ENCODE data around the gene H6PD.

H6PD gene

GRCh38 chr1:9278116-9278515, 43.5 kb downstream of the H6PD start (continued):
- TF ChIP-seq ZNF433 (tag by site-specific recombination; IDR thresholded peaks at IDR 0.05; ENCODE audit: low read depth) = no peak
- TF ChIP-seq MZF1 (tag by site-specific recombination; IDR thresholded peaks at IDR 0.05; ENCODE audit: borderline replicate concordance) = no peak
- TF ChIP-seq GLI4 (tag by site-specific recombination; IDR thresholded peaks at IDR 0.05) = no peak
- TF ChIP-seq ZNF596 (tag by site-specific recombination; IDR thresholded peaks at IDR 0.05) = no peak

GRCh38 chr1:9278585-9279153, 44.1 kb downstream of the H6PD start:
- H3K27ac ChIP-seq (ENCODE audit: extremely low read depth, low read depth, low read length) = no peak overlapping the region
- no peaks in the 10 kb centered on the region for H3K9me3 ChIP-seq (ENCODE audit: control insufficient read depth, insufficient read depth, low read depth, low read length)
- no peak overlapping the region for H3K4me3 ChIP-seq (ENCODE audit: low read depth, low read length)
- peaks cover 6% of the 10 kb centered on the region; the same call in 1 of the 2 replicates for H3K4me1 ChIP-seq (ENCODE audit: control insufficient read depth, insufficient read depth, low read length)
- no peak for TF ChIP-seq ZNF600 (tag by site-specific recombination; IDR thresholded peaks at IDR 0.05)
- TF ChIP-seq ZNF16 (tag by site-specific recombination; IDR thresholded peaks at IDR 0.05; ENCODE audit: low read depth) = no peak
- TF ChIP-seq, protein P1, sequence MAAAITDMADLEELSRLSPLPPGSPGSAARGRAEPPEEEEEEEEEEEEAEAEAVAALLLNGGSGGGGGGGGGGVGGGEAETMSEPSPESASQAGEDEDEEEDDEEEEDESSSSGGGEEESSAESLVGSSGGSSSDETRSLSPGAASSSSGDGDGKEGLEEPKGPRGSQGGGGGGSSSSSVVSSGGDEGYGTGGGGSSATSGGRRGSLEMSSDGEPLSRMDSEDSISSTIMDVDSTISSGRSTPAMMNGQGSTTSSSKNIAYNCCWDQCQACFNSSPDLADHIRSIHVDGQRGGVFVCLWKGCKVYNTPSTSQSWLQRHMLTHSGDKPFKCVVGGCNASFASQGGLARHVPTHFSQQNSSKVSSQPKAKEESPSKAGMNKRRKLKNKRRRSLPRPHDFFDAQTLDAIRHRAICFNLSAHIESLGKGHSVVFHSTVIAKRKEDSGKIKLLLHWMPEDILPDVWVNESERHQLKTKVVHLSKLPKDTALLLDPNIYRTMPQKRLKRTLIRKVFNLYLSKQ (tag by site-specific recombination; IDR thresholded peaks at IDR 0.05; ENCODE audit: borderline replicate concordance) = no peak
- TF ChIP-seq ZNF501 (tag by site-specific recombination; IDR thresholded peaks at IDR 0.05) = no peak
- no peak for TF ChIP-seq ZNF692 (tag by site-specific recombination; IDR thresholded peaks at IDR 0.05)
- TF ChIP-seq, protein P2, sequence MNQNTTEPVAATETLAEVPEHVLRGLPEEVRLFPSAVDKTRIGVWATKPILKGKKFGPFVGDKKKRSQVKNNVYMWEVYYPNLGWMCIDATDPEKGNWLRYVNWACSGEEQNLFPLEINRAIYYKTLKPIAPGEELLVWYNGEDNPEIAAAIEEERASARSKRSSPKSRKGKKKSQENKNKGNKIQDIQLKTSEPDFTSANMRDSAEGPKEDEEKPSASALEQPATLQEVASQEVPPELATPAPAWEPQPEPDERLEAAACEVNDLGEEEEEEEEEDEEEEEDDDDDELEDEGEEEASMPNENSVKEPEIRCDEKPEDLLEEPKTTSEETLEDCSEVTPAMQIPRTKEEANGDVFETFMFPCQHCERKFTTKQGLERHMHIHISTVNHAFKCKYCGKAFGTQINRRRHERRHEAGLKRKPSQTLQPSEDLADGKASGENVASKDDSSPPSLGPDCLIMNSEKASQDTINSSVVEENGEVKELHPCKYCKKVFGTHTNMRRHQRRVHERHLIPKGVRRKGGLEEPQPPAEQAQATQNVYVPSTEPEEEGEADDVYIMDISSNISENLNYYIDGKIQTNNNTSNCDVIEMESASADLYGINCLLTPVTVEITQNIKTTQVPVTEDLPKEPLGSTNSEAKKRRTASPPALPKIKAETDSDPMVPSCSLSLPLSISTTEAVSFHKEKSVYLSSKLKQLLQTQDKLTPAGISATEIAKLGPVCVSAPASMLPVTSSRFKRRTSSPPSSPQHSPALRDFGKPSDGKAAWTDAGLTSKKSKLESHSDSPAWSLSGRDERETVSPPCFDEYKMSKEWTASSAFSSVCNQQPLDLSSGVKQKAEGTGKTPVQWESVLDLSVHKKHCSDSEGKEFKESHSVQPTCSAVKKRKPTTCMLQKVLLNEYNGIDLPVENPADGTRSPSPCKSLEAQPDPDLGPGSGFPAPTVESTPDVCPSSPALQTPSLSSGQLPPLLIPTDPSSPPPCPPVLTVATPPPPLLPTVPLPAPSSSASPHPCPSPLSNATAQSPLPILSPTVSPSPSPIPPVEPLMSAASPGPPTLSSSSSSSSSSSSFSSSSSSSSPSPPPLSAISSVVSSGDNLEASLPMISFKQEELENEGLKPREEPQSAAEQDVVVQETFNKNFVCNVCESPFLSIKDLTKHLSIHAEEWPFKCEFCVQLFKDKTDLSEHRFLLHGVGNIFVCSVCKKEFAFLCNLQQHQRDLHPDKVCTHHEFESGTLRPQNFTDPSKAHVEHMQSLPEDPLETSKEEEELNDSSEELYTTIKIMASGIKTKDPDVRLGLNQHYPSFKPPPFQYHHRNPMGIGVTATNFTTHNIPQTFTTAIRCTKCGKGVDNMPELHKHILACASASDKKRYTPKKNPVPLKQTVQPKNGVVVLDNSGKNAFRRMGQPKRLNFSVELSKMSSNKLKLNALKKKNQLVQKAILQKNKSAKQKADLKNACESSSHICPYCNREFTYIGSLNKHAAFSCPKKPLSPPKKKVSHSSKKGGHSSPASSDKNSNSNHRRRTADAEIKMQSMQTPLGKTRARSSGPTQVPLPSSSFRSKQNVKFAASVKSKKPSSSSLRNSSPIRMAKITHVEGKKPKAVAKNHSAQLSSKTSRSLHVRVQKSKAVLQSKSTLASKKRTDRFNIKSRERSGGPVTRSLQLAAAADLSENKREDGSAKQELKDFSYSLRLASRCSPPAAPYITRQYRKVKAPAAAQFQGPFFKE (tag by site-specific recombination; IDR thresholded peaks at IDR 0.05; ENCODE audit: borderline replicate concordance) = no peak
- TF ChIP-seq ZNF76 (tag by site-specific recombination; IDR thresholded peaks at IDR 0.05; ENCODE audit: borderline replicate concordance, low read depth) = no peak
- no peak for TF ChIP-seq ZNF324 (tag by site-specific recombination; IDR thresholded peaks at IDR 0.05)
- TF ChIP-seq ZNF138 (tag by site-specific recombination; IDR thresholded peaks at IDR 0.05; ENCODE audit: borderline replicate concordance) = no peak
- TF ChIP-seq, protein P3, sequence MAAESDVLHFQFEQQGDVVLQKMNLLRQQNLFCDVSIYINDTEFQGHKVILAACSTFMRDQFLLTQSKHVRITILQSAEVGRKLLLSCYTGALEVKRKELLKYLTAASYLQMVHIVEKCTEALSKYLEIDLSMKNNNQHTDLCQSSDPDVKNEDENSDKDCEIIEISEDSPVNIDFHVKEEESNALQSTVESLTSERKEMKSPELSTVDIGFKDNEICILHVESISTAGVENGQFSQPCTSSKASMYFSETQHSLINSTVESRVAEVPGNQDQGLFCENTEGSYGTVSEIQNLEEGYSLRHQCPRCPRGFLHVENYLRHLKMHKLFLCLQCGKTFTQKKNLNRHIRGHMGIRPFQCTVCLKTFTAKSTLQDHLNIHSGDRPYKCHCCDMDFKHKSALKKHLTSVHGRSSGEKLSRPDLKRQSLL (tag by site-specific recombination; IDR thresholded peaks at IDR 0.05) = no peak
- TF ChIP-seq ZNF239 (tag by site-specific recombination; IDR thresholded peaks at IDR 0.05) = no peak
- no peak for TF ChIP-seq ZFP41 (tag by site-specific recombination; IDR thresholded peaks at IDR 0.05; ENCODE audit: borderline replicate concordance)
- no peak for TF ChIP-seq ZNF19 (tag by site-specific recombination; IDR thresholded peaks at IDR 0.05; ENCODE audit: low read depth)
- TF ChIP-seq ZNF830 (tag by site-specific recombination; IDR thresholded peaks at IDR 0.05; ENCODE audit: low read depth) = no peak
- TF ChIP-seq ZNF529 (tag by site-specific recombination; IDR thresholded peaks at IDR 0.05; ENCODE audit: insufficient replicate concordance) = no peak
- no peak for TF ChIP-seq ZFHX2 (tag by site-specific recombination; conservative IDR thresholded peaks at IDR 0.05)
- TF ChIP-seq ZNF548 (tag by site-specific recombination; IDR thresholded peaks at IDR 0.05) = no peak
- TF ChIP-seq, protein P4, sequence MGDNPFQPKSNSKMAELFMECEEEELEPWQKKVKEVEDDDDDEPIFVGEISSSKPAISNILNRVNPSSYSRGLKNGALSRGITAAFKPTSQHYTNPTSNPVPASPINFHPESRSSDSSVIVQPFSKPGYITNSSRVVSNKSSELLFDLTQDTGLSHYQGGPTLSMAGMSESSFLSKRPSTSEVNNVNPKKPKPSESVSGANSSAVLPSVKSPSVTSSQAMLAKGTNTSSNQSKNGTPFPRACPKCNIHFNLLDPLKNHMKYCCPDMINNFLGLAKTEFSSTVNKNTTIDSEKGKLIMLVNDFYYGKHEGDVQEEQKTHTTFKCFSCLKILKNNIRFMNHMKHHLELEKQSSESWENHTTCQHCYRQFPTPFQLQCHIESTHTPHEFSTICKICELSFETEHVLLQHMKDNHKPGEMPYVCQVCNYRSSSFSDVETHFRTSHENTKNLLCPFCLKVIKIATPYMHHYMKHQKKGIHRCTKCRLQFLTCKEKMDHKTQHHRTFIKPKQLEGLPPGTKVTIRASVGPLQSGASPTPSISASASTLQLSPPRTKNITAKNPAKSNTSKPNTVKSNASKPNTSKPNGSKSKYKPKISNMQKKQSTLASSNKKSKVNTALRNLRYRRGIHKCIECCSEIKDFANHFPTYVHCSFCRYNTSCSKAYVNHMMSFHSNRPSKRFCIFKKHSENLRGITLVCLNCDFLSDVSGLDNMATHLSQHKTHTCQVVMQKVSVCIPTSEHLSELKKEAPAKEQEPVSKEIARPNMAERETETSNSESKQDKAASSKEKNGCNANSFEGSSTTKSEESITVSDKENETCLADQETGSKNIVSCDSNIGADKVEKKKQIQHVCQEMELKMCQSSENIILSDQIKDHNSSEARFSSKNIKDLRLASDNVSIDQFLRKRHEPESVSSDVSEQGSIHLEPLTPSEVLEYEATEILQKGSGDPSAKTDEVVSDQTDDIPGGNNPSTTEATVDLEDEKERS (tag by site-specific recombination; IDR thresholded peaks at IDR 0.05) = no peak
- no peaks in the 10 kb centered on the region for H3K36me3 ChIP-seq (ENCODE audit: control insufficient read depth in 2 of 2, insufficient read depth in 1 of 2, low read length in 2 of 2)
- CTCF ChIA-PET = interaction anchor here (1.3 kb wide), 1 partner anchor 13 kb away, joined by 3 read pairs; no protein-coding TSS in a partner anchor
- POLR2A ChIA-PET = no interaction called here
